ENCODE data around the gene ZBTB18.

DNA sequence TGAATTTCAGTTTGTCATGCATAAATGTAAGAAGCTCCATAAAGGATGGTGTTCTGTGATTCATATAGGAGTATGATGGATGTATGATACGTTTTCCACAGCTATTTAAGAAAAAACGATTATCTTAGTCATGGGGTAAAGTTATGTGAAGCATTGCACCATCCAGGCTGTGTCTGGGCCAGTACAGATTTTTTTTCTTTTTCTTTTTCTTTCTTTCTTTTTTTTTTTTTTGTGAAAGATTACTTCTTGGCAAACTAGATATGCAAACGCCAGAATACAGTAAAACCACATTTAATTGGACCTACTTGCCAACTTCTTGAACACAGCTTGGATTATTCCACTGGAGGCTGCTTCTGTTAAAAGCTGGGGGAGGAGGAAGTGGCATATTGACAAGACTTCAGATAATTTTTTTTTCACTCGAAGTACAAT lies 14.9 kb downstream of the ZBTB18 start:
- no peak for TF ChIP-seq LEF1 (IDR thresholded peaks at IDR 0.05; ENCODE audit: borderline replicate concordance)
- no peak for TF ChIP-seq FOXK2 (IDR thresholded peaks at IDR 0.05)
- no peak for TF ChIP-seq ELF4 (IDR thresholded peaks at IDR 0.05)
- no peak for TF ChIP-seq HDGF (IDR thresholded peaks at IDR 0.05; ENCODE audit: borderline replicate concordance)
- TF ChIP-seq, protein P1, sequence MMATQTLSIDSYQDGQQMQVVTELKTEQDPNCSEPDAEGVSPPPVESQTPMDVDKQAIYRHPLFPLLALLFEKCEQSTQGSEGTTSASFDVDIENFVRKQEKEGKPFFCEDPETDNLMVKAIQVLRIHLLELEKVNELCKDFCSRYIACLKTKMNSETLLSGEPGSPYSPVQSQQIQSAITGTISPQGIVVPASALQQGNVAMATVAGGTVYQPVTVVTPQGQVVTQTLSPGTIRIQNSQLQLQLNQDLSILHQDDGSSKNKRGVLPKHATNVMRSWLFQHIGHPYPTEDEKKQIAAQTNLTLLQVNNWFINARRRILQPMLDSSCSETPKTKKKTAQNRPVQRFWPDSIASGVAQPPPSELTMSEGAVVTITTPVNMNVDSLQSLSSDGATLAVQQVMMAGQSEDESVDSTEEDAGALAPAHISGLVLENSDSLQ (IDR thresholded peaks at IDR 0.05) = no peak
- TF ChIP-seq SP1 (IDR thresholded peaks at IDR 0.05) = no peak
- TF ChIP-seq CTBP1 (IDR thresholded peaks at IDR 0.05; ENCODE audit: borderline replicate concordance) = no peak
- TF ChIP-seq FOXM1 (IDR thresholded peaks at IDR 0.05; ENCODE audit: borderline replicate concordance) = no peak
- no peak for TF ChIP-seq SUZ12 (IDR thresholded peaks at IDR 0.05)
- TF ChIP-seq FOXA1 (IDR thresholded peaks at IDR 0.05) = no peak
- TF ChIP-seq BHLHE40 (IDR thresholded peaks at IDR 0.05; ENCODE audit: borderline replicate concordance) = no peak
